Hematopoietic multipotent progenitor cell treated with erythropoietin and hydrocortisone succinate and interleukin-3 and kit ligand, for 4 days (in vitro differentiated cells): Measurements from ENCODE around the gene DNAH14.
"Not testable (repeated sequence)": the region's sequence is repeated elsewhere in the genome, so short reads cannot be mapped to it uniquely, and the experiment has no call there.

Experiments used
- DNase-seq: peaks from one replicate; pipeline ENCODE4 v3.0.0-alpha.2; 2015

The DNAH14 gene

DNA sequence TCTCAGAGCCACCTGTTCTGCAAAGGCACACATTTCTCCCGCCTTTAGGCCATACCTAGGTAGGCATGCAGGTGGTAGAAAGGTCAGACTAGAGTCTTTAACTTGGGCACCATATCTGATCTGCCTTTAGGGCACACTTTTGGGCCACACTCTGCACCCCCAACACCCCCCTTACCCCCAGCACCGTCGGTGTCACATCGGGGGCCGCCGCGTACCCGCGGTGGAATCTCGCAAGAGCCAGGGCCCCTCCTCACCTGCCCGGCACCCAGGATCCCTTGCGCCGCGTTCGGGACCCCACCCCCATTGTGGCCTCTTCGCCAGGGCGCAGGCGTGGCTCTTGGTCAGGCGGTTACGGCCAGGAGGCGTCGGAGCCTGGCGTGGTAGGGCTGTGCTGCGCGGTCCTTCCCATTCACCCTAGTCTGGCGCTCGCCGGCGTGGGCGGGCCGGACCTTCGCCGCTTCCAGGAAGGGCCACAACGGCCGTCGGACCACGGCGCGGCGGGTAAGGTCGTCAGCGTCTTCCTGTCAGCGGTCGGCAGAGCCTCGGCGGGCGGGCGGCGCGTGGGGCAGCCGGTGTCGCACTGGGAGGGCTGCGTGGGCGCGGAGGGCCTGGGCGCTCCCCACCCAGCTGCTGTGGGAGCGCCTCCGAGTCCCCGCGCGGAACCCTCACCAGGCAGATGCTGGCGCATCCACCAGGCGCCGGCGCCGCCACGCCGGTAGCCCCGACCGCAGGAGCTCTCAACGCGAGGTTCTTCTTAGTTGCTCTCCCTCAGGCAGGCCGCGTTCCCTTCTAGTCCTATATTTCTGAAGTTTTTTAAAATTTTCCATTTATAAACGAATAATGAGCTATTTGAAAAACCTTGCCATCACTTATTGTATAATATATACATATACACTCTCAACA, at the start of gene DNAH14:
DNAH14 (plus strand) TSS at position 341 of the 903 bp plus-strand sequence. CDS start 23,028 bp downstream, outside the sequence.
- peak; percentile 85 for DNase-seq

DNA sequence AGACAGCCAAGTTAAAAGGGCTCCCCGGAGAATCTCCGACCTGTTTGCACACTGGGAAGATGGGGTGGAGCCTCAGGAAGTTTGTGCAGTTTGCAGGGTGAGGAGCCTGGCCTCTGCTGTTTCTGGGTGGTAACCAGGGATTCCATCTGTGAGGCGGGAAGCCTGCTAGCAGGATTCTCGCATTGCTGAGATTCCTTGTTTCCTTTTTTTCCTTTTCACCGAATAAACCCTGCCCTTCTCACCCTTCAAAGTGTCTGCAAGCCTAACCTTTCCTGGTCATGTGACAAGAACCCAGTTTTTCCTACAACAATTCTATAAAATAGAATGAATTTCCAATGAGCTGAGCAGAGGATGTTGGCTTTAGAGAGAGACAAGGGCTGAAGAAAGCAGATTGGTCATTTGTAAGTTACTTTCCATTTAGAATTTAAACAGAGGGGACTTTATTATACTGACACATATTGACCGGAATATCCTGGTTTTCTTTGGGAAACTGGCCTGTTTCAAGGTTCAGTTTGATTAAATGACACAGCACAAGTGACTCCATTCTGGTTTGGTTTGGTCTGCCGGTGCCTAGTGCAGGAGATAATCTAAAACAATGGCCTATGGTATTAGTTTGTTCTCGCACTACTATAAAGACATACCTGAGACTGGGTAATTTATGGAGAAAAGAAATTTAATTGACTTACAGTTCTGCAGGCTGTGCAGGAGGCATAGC, 48.7 kb upstream of the DNAH14 start:
- no peak for DNase-seq

DNA sequence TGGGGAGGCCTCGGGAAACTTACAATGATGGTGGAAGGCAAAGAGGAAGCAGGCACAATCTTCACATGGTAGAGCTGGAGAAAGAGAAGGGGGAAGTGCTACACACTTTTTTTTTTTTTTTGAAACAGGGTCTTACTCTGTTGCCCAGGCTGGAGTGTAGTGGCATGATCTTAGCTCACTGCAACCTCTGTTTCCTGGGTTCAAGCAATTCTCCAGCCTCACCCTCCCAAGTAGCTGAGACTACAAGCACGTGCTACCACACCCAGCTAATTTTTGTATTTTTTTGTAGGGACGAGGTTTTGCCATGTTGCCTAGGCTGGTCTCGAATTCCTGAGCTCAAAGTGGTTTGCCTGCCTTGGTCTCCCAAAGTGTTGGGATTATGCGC, 48.2 kb upstream of the DNAH14 start:
- not testable (repeated sequence) for DNase-seq

DNA sequence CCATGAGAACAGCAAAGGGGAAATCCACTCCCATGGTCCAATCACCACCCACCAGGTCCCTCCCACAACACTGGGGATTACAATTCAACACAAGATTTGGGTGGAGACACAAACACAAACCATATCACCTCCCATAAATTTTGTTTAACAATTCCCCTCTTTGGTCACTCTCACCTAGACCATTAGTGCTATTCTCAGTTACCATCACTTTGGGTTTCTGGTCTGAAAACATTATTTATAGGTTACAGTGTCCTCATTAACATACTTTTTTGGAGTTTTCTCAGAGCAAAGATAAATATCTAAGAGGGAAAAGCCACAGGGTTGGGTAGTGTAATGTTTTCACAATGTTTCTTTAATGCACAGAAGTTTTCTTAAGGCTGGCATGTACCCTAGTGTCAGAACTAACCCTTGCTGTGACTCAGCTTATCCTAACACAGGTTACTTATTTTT, 47.7 kb upstream of the DNAH14 start:
- no peak for DNase-seq

DNA sequence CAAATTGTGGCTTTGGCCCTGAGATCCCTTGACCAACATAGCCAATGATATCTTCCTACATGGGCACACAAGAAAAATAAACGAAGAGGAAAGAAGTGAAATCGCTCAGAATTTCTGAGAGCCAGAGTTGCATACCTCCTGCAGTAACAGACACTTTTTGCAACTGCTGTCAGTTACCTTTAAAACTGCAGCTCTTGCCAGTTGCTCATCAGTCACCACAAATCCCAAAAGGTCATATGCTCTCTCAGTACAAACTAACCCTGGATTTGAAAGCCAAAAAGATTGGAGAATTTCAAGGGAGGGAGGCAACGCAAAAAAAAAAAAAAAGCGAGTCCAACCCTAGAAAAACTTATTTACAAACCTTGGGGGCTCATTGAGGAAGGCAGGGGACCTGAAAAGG, 47.2 kb upstream of the DNAH14 start:
- no peak for DNase-seq

DNA sequence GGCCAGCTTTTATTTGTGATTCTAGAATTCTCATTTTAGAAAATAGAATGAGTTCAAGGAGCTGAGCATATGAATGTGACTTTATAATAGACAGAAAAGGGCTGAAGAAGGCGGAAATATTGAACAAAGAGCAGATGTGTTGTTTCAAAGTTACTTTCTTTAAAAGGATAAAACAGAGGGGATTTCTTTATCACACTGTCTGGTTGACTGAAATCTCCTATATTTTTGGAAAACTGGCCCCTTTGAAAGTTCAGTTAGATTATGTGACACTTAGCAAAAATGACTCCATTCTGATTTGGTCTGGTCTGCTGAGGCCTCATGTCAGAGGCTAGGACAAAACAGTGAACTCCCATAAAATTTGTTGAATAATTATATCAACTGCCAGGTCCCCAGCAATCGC, 46.4 kb upstream of the DNAH14 start:
- no peak for DNase-seq

DNA sequence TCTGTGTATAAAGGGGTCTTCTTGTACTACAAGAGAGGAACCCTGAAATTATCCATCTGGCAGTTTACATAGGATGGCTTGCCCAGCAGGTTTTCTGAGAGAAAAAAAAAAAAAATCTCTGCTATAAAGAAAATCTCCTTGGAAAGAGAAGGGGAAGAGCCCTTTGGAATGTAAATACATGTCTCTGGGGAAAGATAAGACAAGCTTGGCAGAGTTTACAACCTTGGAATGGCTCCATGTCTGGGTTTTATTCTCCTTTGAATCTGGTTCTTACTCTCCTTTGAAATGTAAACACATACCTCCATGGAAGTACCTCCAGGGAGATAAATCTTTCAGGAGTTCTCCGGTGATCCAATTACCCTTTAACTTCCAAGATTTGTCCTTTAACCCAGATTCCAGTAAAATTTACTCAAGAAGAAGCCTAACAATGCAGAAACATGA, 45.1 kb upstream of the DNAH14 start:
- no peak for DNase-seq

DNA sequence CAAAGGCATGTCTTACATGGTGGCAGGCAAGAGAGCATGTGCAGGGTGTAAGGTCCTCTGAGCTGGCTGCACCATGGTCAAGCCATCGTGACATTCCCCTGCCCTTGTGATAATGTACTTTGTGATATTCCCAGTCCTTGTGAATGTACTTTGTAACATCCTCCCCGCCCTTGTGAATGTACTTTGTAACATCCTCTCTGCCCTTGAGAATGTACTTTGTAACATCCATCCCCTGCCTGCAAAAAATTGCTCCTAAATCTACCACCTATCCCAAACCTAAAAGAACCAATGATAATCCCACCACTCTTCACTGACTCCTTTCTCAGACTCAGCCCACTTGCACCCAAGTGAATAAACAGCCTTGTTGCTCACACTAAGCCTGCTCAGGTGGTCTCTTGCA, 44.1 kb upstream of the DNAH14 start:
- DNase-seq = not testable (repeated sequence)

DNA sequence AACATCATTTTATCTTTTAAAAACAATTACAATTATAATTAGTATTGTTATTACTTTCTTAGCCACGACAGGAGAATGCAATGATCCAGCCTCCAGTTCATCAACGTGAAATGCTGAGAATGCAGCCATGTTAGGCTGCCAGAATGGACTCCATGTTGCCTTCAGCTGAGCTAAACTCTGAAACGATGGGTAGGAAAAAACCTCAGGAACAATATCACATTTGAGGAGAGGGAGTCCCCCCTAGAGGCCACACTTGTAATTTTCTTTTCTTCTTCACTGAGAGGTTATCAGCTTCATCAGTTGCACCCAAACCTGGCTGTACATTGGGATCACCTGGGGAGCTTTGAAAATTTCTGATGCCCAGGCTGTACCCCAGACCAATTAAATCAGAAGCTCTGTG, 34.6 kb upstream of the DNAH14 start:
- peak; percentile 11 for DNase-seq

DNA sequence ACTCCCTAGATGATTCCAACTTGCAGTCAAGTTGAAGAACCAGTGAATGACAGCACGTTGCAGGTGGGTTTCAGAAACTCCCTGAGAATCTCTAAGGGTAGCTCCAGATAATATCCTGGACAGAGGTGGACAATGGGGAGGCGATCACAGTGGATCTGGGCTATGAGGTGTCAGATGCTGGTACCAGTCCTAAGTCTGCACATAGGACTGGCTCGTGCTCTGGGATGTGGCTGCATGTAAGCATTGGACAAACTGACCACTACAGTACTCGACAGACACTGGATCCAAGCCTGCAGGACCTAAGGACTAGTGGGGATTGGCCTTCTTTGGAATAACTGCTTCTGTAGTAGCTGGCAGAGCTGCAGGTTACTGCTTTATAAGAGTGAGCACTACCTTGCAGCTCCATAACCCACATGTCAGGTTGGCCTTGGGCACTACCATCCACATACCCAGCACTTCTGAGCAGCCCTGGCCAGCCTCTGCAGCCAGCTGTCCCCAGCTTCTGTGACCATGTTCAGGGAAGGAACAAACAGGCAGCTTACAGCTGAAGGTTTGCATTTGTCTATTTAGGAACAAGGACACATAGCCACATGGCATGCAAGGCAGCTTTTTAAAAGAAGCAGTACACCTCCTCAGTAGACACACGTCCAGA, 33.2 kb upstream of the DNAH14 start:
- DNase-seq = no peak

DNA sequence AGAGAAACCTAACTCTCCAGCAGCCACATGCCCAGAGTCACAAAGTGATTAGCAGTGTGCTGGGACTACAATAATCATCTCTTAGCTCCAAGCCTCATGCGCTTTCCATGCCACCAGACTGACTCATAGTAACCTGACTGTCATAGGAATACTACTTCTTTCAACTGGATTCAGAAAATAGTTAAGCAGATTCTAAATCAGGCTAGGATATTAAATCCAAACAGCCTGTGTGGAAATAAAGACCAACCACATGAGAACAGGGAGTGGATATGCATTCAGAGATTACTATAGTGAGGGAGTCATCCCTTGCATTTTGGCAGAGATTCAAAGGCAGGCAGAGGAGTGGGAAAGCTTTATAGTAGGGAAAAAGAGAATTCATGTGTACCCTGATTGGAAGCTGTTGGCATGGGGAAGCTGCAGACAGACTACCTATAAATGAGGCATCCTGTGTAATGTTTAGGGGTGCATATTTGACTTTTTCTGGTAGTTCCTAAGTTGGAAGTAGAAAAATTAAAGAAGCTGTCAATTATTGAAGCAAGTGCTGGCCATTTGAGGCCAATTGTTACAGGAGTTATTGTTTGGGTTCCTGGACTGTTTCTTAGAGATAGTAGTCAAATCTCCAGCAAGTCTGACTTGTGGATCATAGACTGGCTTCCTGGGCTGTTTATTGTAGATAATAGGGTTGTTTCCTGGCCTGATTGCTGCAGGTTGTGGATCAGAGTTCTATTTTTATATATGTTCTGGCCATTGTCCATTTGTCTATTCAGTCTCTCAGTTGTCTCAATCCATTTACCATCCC, 31.7 kb upstream of the DNAH14 start:
- DNase-seq = no peak

DNA sequence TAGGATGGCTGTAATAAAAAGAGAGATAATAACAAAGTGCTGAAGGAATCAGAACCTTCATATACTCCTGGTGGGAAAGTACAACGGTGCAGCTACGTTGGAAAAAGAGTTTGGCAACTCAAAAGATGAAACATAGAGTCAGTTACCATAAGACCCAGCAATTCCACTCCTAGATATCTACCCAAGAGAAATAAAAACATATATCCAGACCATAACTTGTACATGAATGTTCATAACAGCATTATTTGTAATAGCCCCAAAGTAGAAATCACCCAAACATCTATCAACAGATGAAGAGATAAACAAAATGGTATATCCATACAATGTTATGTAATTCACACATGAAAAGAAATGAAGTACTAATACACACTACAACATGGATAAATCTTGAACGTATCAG, 30.5 kb upstream of the DNAH14 start:
- DNase-seq = no peak

DNA sequence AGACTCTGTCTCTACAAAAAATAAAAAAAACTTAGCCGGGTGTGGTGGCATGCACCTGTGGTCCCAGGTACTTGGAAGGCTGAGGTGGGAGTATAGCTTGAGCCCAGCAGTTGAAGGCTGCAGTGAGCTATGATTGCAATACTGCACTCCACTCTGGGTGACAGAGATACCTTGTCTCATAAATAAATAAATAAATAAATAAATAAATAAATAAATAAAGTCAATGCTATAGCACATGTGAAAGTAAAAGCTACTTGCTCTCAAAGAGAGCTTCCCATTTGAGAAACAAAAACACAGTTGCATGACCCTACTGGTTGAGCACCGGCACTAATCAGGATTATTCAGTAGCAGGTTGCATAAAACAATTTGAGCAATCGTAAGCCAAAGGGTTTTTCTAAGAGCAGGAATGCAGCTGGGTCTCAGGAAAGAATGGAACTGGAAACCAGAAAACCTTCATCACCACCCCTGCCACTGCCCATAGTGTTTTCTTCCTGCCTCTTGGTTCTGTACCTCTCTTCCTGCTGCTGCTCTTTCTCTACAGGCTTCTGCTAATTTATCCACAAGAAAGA, 29.3 kb upstream of the DNAH14 start:
- DNase-seq = no peak

DNA sequence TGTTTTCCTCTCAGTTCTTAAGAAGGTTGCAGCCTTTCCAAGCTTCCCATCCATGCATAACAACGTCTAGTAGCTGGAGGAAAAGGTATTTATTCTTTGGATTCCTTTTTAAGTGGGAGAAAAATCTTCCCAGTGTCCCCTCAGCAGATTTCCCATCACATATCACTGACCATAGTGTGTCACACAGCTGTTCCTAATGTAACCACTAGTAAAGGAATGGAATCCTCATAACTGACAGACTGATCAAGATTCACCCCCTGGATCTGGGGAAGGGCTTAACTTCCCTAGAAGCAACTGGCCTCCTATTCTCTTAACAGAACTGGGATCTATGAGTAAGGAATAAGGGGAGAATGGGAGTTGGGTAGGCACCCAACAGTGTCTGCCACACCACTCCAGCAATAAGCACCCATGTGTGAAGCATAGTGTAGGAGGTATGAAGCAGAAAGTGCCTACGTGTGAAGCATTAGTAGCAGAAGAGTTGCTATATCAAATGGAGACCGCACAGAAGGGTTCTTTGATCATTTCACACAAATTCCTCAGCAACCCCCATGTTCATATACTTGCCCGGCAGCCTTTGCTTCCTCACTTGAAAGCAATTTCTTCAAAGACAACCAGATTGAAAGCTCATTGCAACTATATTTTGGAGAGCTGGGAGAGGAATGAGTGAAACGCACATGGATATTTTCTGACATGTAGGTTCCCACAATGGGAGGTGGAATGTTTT, 28.2 kb upstream of the DNAH14 start:
- DNase-seq = no peak

DNA sequence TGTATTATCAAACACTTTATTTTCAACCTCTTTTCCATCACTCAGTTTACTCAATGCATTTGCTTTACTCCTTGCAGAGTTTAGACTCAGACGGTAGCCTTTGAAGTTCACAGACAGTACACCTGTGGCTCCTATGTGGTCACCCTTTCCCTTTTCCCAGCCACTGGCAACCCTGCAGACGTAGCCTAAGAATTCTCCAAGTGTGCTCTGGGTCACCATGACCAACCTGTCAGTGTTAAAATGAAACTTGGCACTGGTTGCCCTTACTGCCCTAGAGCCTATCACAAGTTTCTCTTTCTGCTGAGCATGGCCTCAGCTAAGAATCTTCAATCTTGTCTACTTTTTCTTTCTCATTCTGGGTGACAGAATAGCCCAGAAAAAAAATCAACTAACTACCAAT, 25.5 kb upstream of the DNAH14 start:
- no peak for DNase-seq

DNA sequence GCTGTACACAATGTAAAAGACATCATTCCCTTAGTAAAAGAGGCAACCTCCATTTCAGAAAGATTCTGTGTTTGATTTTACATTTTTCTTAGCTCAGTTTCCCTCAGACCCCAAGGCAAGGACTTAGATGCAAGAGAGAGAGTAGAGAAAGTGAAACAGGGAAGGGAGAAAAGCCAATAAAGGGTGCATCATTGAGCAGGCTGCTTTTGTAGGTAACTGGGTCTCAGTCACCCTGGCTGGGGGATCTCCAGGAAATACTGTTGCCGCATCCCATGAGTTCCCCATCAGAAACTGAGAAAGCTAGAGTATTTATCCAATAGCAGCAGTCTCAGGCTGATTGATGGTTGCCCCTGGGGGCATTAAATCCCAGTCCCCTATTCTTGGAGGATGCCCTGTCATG, 23.1 kb upstream of the DNAH14 start:
- DNase-seq = no peak

DNA sequence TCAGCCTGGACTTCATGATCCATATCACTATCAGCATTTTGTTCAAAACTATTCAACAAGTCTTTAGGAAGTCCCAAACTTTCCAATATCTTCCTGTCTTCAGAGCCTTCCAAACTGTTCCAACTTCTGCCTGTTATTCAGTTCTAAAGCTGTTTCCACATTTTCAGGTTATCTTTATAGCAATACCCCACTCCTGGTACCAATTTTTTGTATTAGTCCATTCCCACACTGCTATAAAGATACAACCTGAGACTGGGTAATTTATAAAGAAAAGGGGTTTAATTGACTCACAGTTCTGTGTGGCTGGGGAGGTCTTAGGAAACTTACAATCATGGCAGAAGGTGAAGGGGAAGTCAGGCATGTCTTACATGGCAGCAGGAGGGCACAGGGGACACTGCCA, 18.3 kb upstream of the DNAH14 start:
- no peak for DNase-seq

DNA sequence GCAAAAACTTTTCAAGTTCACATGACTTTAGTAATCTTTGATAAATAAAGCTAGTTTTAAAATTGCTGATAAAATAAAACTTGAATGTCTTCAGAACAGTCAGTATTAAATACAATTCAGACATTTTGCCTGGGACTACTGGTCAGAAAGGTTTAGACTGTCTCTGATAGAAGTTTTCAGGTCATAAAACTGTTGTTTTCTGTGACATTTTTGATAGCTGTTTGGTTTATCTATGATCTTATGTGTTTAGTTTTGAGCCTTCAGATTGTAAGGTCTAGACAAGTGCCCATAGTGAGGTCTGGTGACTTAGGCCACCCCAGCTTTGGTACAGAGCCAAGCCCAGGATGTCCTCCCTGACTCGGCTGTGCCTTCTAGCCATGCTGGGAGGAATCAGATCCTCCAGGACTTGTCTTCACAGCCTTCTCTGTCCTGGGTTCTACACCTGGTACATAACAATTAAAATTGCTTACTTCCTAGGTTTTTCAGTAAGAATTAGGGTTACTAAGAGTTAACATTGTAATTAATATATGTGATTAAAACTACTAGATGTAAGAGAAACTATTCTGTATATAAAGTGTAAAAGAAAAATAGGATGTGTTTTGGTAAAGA, 15.1 kb upstream of the DNAH14 start:
- DNase-seq = no peak

DNA sequence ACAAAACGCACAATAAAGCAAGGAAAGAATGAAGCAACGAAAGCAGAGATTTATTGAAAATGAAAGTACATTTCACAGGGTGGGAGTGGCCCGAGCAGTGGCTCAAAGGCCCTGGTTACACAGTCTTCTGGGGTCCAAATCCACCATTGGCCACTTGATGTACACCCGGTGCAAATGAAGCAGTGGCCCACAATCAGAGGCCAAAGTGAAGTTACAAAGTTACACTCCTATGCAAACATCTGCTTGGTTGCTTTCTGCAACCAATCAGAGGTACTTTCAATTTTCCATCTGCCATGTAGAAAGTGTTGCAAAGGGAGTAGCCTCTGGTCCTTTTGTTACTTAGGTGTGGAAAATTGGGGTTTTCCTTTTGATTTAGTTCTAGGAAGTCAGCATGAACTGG, 10.0 kb upstream of the DNAH14 start:
- no peak for DNase-seq

DNA sequence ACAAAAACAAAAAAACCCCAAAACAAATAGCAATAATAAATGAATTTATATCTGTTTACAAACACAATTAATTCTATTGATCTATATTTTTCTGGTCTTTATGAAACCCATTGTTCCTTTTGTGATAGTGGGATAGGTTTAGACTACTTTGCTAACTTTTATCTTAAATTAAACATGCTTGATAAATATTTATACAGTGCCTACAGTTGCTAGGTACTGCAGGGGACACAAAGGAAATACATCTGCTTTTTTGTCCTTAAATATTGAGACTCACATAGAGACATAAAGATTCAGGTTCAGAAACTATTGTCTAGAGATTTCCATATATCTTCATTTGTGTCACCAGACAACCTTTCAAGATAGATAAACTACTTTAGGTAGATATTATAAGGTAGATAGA, 8.5 kb upstream of the DNAH14 start:
- no peak for DNase-seq

DNA sequence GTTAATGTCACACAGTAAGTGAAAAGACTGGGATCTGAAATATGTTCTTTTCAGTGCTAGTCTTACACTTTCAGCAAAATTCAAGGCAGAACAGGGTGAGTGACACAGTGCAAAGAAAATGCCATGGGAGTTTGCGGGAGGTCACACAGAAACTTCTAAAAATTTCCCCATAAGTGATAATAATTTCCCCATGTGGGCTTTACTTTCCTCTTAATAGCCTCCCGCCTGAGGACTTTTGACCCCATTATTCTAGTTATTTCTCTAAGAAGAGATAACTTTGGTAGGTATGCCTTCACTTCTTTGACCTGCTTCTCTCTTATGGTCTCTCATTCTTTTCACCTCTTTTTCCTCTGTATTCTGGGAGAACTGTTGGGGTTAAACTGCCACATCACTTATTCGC, 8.1 kb upstream of the DNAH14 start:
- no peak for DNase-seq
